ENCODE measurements around the gene SPSB3. TPM values are rescaled to one million over a fixed set of nuclear protein-coding genes. Genes with fewer than 3 reads are reported as not detected.
"Not testable (repeated sequence)": the region's sequence is repeated elsewhere in the genome, so short reads cannot be mapped to it uniquely, and the experiment has no call there.

SPSB3 gene
- total and polyA plus RNA-seq, 8 donors, result 19.2 to 223 (median 39.6) TPM

DNA sequence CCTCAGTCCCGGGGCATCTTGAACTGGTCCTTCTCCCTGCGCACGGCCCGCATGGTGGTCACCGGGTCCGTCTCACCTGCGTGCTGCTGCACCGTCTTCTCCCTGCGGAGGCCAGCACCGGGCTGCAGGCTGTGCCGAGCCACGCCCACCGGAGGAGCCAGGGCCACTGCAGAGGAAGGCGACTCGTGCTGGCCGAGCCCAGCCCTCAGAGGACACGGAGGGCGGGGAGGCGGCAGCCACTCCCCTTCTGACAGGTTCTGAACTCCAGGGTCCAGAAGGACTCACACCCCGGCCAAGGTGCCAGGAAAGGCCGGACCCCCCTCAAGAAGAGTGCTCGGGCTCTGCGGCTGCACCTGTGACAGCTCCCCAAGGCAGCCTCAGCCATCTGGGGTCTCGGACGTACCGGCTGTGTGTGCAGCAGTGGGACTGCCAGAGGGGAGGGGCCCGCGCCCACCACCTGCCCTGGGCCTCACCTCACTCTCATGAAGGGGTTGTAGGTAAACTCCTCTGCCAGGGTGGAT is 27.0 kb upstream of the SPSB3 start:
- H3K4me3 ChIP-seq, result no peak overlapping the region
- TF ChIP-seq, protein P1, sequence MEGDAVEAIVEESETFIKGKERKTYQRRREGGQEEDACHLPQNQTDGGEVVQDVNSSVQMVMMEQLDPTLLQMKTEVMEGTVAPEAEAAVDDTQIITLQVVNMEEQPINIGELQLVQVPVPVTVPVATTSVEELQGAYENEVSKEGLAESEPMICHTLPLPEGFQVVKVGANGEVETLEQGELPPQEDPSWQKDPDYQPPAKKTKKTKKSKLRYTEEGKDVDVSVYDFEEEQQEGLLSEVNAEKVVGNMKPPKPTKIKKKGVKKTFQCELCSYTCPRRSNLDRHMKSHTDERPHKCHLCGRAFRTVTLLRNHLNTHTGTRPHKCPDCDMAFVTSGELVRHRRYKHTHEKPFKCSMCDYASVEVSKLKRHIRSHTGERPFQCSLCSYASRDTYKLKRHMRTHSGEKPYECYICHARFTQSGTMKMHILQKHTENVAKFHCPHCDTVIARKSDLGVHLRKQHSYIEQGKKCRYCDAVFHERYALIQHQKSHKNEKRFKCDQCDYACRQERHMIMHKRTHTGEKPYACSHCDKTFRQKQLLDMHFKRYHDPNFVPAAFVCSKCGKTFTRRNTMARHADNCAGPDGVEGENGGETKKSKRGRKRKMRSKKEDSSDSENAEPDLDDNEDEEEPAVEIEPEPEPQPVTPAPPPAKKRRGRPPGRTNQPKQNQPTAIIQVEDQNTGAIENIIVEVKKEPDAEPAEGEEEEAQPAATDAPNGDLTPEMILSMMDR (IDR thresholded peaks at IDR 0.05), result no peak
- intact Hi-C loops (cut with DNase I), result no loop called here
- no peak for FAIRE-seq
- no peaks in the 10 kb centered on the region for H3K4me1 ChIP-seq
- peaks cover 0 to 22% (median 16%) of the 10 kb centered on the region in 3 donors for H3K36me3 ChIP-seq
- peak in 1 of 6 donors; percentile 60 for DNase-seq
- 81 to 83% methylated on average over 25 to 28 of the region's 28 CpGs for WGBS, 2 donors
- no peaks in the 10 kb centered on the region for H3K9me3 ChIP-seq
- no peak for ATAC-seq
- no peaks in the 10 kb centered on the region for H3K27me3 ChIP-seq
- no peak overlapping the region for H3K27ac ChIP-seq

DNA sequence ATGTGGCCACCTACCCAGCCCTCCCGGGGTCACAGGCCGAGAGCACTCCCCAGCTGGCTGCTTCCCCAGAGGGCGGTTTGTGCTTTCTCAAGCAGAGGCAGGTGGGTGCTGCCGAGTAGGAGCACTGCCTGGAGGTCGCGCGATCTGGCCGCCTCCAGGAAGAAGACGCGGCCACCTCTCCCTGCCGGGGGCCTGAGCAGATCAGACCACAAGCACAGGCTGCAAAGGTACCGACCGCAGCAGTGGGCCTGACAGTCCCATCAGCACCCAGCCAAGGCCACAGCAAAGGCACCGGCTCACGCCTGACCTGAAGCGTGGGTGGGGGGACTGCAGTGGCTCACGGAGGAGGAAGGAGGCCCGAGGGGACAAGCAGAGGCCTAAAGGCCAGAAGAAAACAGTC is 26.3 kb upstream of the SPSB3 start:
- no peak overlapping the region for H3K4me3 ChIP-seq
- H3K4me1 ChIP-seq, result no peaks in the 10 kb centered on the region
- ATAC-seq (no peak), DNase-seq (peak in 1 of 6 donors; percentile 55), FAIRE-seq (no peak)
- 78 to 86% methylated on average over 18 of the region's 18 CpGs for WGBS, 2 donors
- intact Hi-C loops (cut with DNase I), result no loop called here
- H3K27ac ChIP-seq, result no peak overlapping the region
- TF ChIP-seq, protein P1 (IDR thresholded peaks at IDR 0.05), result no peak
- no peaks in the 10 kb centered on the region for H3K27me3 ChIP-seq
- H3K9me3 ChIP-seq, result no peaks in the 10 kb centered on the region
- H3K36me3 ChIP-seq, result peaks cover 0 to 22% (median 16%) of the 10 kb centered on the region in 3 donors

DNA sequence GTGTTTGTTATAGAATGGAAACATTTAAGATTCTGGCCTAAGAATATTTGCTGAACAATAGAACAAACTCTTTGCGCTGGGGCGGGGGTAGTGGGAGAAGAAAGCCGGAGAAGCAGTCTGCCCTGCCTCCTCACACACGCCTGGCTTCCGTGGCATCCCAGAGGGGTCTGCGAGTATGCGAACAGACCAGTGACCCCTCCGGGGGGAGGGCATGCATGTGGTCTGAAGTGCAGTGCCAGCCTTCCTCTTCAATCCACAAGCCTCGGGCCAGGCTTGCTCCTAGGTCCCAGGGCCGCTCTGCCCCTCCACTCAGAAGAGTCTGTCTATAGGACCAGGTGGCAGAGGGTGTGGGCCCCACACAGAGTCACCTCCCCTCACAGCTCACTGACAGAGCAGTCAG is 25.3 kb upstream of the SPSB3 start:
- H3K9me3 ChIP-seq, result no peaks in the 10 kb centered on the region
- H3K4me1 ChIP-seq, result no peaks in the 10 kb centered on the region
- no peak for ATAC-seq
- TF ChIP-seq, protein P1 (IDR thresholded peaks at IDR 0.05), result no peak
- no peak overlapping the region for H3K4me3 ChIP-seq
- intact Hi-C loops (cut with DNase I), result no loop called here
- DNase-seq, result peak in 1 of 6 donors; percentile 40
- peaks cover 0 to 22% (median 13%) of the 10 kb centered on the region in 3 donors for H3K36me3 ChIP-seq
- WGBS, 2 donors, result 86 to 89% methylated on average over 10 of the region's 10 CpGs
- H3K27me3 ChIP-seq, result no peaks in the 10 kb centered on the region
- FAIRE-seq, result no peak
- H3K27ac ChIP-seq, result no peak overlapping the region

DNA sequence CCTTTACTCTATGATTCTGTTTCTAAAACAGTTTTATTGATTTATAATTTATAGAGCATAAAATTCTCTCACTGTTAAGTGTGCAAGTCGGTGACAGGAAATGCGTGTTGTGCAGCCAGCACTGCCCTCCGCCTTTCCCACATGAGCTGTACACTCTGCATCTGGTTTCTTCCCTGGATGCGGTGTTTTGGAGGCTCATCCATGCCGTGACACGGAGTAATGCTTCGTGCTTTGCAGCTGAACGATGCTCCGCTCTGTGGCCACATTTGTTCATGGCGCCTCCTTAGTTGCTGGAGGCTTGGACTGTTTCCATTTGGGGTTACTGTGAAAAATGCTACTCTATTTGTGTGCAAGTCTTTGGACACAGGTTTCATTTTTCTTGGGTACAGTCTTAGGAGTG is 18.3 kb upstream of the SPSB3 start:
- H3K9me3 ChIP-seq, result no peaks in the 10 kb centered on the region
- H3K27me3 ChIP-seq, result no peaks in the 10 kb centered on the region
- TF ChIP-seq, protein P1 (IDR thresholded peaks at IDR 0.05), result no peak
- DNase-seq (no peak), FAIRE-seq (no peak), ATAC-seq (no peak)
- H3K36me3 ChIP-seq, result no peaks in the 10 kb centered on the region
- H3K27ac ChIP-seq, result no peak overlapping the region
- no peak overlapping the region for H3K4me3 ChIP-seq
- no peaks in the 10 kb centered on the region for H3K4me1 ChIP-seq
- WGBS, 2 donors, result 81 to 83% methylated on average over 10 of the region's 10 CpGs
- intact Hi-C loops (cut with DNase I), result no loop called here

DNA sequence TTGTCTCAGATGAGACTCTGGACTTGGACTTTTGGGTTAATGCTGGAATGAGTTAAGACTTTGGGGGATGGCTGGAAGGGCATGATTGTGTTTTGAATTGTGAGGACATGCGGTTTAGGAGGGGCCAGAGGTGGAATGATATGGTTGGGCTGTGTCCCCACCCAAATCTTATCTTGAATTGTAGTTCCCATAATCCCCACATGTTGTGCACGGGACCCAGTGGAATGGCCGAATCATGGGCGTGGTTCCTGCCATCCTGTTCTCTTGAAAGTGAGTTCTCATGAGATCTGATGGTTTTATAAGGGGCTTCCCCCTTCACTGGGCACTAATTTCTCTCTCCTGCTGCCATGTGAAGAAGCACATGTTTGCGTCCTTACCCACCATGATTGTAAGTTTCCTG is 16.9 kb upstream of the SPSB3 start:
- H3K4me1 ChIP-seq; DNase-seq; ATAC-seq; H3K36me3 ChIP-seq; intact Hi-C loops (cut with DNase I); H3K27ac ChIP-seq; FAIRE-seq; H3K9me3 ChIP-seq; H3K4me3 ChIP-seq; H3K27me3 ChIP-seq: not testable (repeated sequence)
- WGBS, 2 donors, result 73 to 85% methylated on average over 5 of the region's 5 CpGs
